ENCODE results near the gene ZNF518A. TPM values are rescaled to one million over a fixed set of nuclear protein-coding genes. Genes with fewer than 3 reads are reported as not detected.

Gene ZNF518A
- total RNA-seq, 1 donor from 2014 or later, result 33.7 TPM

- H3K36me3 Mint-ChIP-seq, result peaks cover 3% of the 10 kb centered on the region
- no peaks in the 10 kb centered on the region for H3K9me3 Mint-ChIP-seq
- no peak overlapping the region for H3K27ac Mint-ChIP-seq
- no peak overlapping the region for H3K4me3 Mint-ChIP-seq
- TF ChIP-seq, protein P1, sequence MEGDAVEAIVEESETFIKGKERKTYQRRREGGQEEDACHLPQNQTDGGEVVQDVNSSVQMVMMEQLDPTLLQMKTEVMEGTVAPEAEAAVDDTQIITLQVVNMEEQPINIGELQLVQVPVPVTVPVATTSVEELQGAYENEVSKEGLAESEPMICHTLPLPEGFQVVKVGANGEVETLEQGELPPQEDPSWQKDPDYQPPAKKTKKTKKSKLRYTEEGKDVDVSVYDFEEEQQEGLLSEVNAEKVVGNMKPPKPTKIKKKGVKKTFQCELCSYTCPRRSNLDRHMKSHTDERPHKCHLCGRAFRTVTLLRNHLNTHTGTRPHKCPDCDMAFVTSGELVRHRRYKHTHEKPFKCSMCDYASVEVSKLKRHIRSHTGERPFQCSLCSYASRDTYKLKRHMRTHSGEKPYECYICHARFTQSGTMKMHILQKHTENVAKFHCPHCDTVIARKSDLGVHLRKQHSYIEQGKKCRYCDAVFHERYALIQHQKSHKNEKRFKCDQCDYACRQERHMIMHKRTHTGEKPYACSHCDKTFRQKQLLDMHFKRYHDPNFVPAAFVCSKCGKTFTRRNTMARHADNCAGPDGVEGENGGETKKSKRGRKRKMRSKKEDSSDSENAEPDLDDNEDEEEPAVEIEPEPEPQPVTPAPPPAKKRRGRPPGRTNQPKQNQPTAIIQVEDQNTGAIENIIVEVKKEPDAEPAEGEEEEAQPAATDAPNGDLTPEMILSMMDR (conservative IDR thresholded peaks at IDR 0.05), result no peak
- no peaks in the 10 kb centered on the region for H3K27me3 Mint-ChIP-seq
- H3K4me1 Mint-ChIP-seq (ENCODE audit: unreplicated experiment), result no peaks in the 10 kb centered on the region
- no peak for DNase-seq (ENCODE audit: extremely low spot score, unreplicated experiment)
These were observed 71.4 kb downstream of the ZNF518A start for GRCh38 chr10:96201525-96201924.

DNA sequence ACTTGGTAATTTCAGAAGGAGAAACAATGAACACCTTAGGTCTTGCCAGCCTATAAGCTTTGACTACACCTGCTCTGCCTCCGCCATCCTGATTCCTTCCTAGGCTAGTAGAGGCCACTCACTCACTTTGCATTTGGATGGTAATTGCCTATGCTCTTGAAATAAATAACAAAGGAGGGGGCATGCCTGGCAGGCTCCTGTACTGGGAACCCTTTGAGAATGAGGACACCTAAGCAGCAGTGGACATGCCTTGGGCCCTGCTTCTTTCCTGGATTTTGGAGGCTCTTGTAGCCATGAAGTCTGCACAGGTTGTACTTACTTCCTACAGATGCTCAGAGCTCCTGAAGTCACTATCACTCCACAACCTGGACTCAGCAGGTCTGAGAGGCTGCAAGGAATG, 75.5 kb downstream of the ZNF518A start:
- no peak for DNase-seq (ENCODE audit: extremely low spot score, unreplicated experiment)
- Mint-ChIP-seq H3K9me3 (no peaks in the 10 kb centered on the region), H3K27me3 (no peaks in the 10 kb centered on the region), H3K4me3 (no peak overlapping the region), H3K4me1 (ENCODE audit: unreplicated experiment) (no peaks in the 10 kb centered on the region), H3K27ac (no peak overlapping the region), H3K36me3 (no peaks in the 10 kb centered on the region)
- TF ChIP-seq, protein P1 (conservative IDR thresholded peaks at IDR 0.05), result no peak

- TF ChIP-seq, protein P1 (conservative IDR thresholded peaks at IDR 0.05), result no peak
- no peaks in the 10 kb centered on the region for H3K9me3 Mint-ChIP-seq
- no peak overlapping the region for H3K27ac Mint-ChIP-seq
- DNase-seq (ENCODE audit: extremely low spot score, unreplicated experiment), result no peak
- no peaks in the 10 kb centered on the region for H3K27me3 Mint-ChIP-seq
- H3K4me3 Mint-ChIP-seq, result no peak overlapping the region
- H3K36me3 Mint-ChIP-seq, result no peaks in the 10 kb centered on the region
- H3K4me1 Mint-ChIP-seq (ENCODE audit: unreplicated experiment), result no peaks in the 10 kb centered on the region
These were observed 78.2 kb downstream of the ZNF518A start for GRCh38 chr10:96208271-96208670.

DNA sequence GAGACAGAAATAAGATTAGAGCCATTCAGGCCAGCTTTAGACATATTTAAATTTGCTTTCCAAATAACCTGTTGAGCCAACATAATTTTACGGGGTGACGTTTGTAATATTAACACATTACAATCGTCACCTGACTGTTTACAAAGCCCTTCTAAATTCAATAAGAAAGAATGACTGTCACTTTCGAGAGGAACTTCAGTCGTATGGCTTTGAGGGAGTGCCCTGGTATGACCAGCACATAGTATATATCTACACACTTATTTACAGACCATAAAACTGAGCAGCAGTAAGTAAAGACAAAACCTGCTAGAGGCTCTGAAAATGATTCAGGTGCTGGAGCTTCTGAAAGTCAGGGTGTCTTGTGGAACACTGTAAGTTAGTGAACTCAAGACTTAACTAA, 78.8 kb downstream of the ZNF518A start:
- Mint-ChIP-seq H3K4me3 (no peak overlapping the region), H3K27me3 (no peaks in the 10 kb centered on the region), H3K4me1 (ENCODE audit: unreplicated experiment) (no peaks in the 10 kb centered on the region), H3K36me3 (no peaks in the 10 kb centered on the region), H3K27ac (no peak overlapping the region), H3K9me3 (no peaks in the 10 kb centered on the region)
- TF ChIP-seq, protein P1 (conservative IDR thresholded peaks at IDR 0.05), result no peak
- DNase-seq (ENCODE audit: extremely low spot score, unreplicated experiment), result no peak

GRCh38 chr10:96211764-96212163, 81.7 kb downstream of the ZNF518A start:
- H3K27ac Mint-ChIP-seq, result no peak overlapping the region
- no peaks in the 10 kb centered on the region for H3K4me1 Mint-ChIP-seq (ENCODE audit: unreplicated experiment)
- H3K9me3 Mint-ChIP-seq, result no peaks in the 10 kb centered on the region
- H3K36me3 Mint-ChIP-seq, result peaks cover 6% of the 10 kb centered on the region
- no peaks in the 10 kb centered on the region for H3K27me3 Mint-ChIP-seq
- TF ChIP-seq, protein P1 (conservative IDR thresholded peaks at IDR 0.05), result no peak
- no peak overlapping the region for H3K4me3 Mint-ChIP-seq
- DNase-seq (ENCODE audit: extremely low spot score, unreplicated experiment), result no peak

DNA sequence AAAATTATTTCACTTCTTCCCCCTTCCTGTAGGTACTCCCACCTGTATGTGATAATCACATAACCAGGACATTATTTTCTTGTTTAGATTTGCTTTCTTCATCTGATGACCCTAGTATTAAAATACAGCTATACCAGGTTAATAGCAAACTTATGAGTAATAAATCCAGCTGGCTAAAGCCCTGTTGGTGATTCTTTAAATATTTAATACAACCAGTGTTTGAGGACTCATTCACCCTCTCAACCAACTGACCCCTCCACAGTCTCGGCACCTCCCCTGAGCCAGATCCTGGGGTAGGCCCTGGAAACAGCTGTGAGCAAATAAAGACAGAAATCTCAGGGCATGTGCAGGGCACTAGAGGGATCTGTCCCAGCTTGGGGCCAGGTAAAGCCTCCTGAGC, 82.8 kb downstream of the ZNF518A start:
- no peak overlapping the region for H3K4me3 Mint-ChIP-seq
- no peak overlapping the region for H3K27ac Mint-ChIP-seq
- no peaks in the 10 kb centered on the region for H3K9me3 Mint-ChIP-seq
- DNase-seq (ENCODE audit: extremely low spot score, unreplicated experiment), result no peak
- TF ChIP-seq, protein P1 (conservative IDR thresholded peaks at IDR 0.05), result no peak
- peaks cover 6% of the 10 kb centered on the region for H3K36me3 Mint-ChIP-seq
- no peaks in the 10 kb centered on the region for H3K27me3 Mint-ChIP-seq
- no peaks in the 10 kb centered on the region for H3K4me1 Mint-ChIP-seq (ENCODE audit: unreplicated experiment)
